HG02623 (cell line): ENCODE results near the gene APP.

ENCODE experiments used
- ATAC-seq: cut with Tn5 transposase; IDR thresholded peaks from one replicate; pipeline ENCODE4 v1.9.1; 2021; ENCODE audit warnings: moderate library complexity; ENCODE audit not compliant: unreplicated experiment

Gene APP

GRCh38 chr21:25837533-25838265 is 332.9 kb downstream of the APP start:
- no peak for ATAC-seq

- ATAC-seq = no peak
Observed at GRCh38 chr21:25836396-25836795, 334.2 kb downstream of the APP start.

- no peak for ATAC-seq
Observed at GRCh38 chr21:25834381-25834780, 336.2 kb downstream of the APP start.

- ATAC-seq = no peak
Observed at GRCh38 chr21:25831300-25831960, 339.1 kb downstream of the APP start.
